B cell (primary cell): ENCODE measurements around the gene ABCC9. TPM values are rescaled to one million over a fixed set of nuclear protein-coding genes. Genes with fewer than 3 reads are reported as not detected.

Source experiments
- ATAC-seq: fragments of 200-7000 bp; cut with Tn5 transposase; one replicate; pipeline ENCODE4 v1.10.0; 2021; ENCODE audit warnings: low read depth, mild to moderate bottlenecking, moderate number of reproducible peaks, moderate library complexity
- CTCF ChIA-PET: fragments of 350-600 bp; sonication (Branson Sonifier 250); formaldehyde crosslinking; loops from one replicate; lab custom pipeline; 2021; ENCODE audit warnings: antibody characterized with exemption, inconsistent platforms; lab: Charles Lee
- POLR2A ChIA-PET: fragments of 350-600 bp; sonication (Branson Sonifier 250); formaldehyde crosslinking; loops from one replicate; lab custom pipeline; 2021; ENCODE audit warnings: antibody characterized with exemption; lab: Charles Lee
- DNase-seq: peaks from one replicate; pipeline ENCODE4 v3.0.0; 2013
- H2AFZ ChIP-seq: 2 replicates; pipeline ENCODE4 v1.6.1; 2012; ENCODE audit warnings: mild to moderate bottlenecking, low read depth, low read length; ENCODE audit not compliant: insufficient read depth, poor library complexity, severe bottlenecking
- H3K27ac ChIP-seq, 2 donors: 1 replicate in 1 of 2; 2 replicates in 1 of 2; pipeline ENCODE4 v1.5.1; 2012 to 2013; ENCODE audit warnings: low read length in 2 of 2, mild to moderate bottlenecking in 2 of 2, moderate library complexity in 1 of 2
- H3K27me3 ChIP-seq, 4 experiments: fragments of 200-600 bp in 1 of 4; sonication (generic) in 1 of 4; replicated peaks in 1 of 4; 1 replicate in 2 of 4; 2 replicates in 2 of 4; pipeline versions ENCODE4 v1.6.1 to v1.7.0; 2013 to 2016; ENCODE audit warnings: low read length in 3 of 4, mild to moderate bottlenecking in 2 of 4, mixed read lengths in 1 of 4, moderate library complexity in 1 of 4; ENCODE audit not compliant: insufficient read depth in 4 of 4, control insufficient read depth in 3 of 4; ENCODE audit errors: control extremely low read depth in 1 of 4
- H3K36me3 ChIP-seq, 2 experiments: replicated peaks in 1 of 2; 1 replicate in 1 of 2; 2 replicates in 1 of 2; pipeline versions ENCODE4 v1.6.1 to v1.7.1; 2013; ENCODE audit warnings: low read length in 1 of 2; ENCODE audit not compliant: insufficient read depth in 2 of 2, control insufficient read depth in 1 of 2; ENCODE audit errors: control extremely low read depth in 1 of 2, extremely low read depth in 1 of 2
- H3K4me1 ChIP-seq, 2 donors: fragments of 200-600 bp in 1 of 2; sonication (generic) in 1 of 2; 1 replicate in 1 of 2; 2 replicates in 1 of 2; pipeline versions ENCODE4 v1.5.1 to v1.6.1; 2013 to 2017; ENCODE audit warnings: low read length in 2 of 2; ENCODE audit not compliant: control insufficient read depth in 2 of 2, insufficient read depth in 2 of 2
- H3K4me2 ChIP-seq: replicated peaks from 2 replicates; pipeline ENCODE3; 2012; ENCODE audit warnings: mild to moderate bottlenecking, low read depth, low read length; ENCODE audit not compliant: poor library complexity, severe bottlenecking
- H3K4me3 ChIP-seq, 5 experiments: fragments of 200-600 bp in 1 of 5; sonication (generic) in 1 of 5; 1 replicate in 3 of 5; 2 replicates in 2 of 5; pipeline versions ENCODE4 v1.5.1 to v1.7.0; 2011 to 2016; ENCODE audit warnings: low read length in 4 of 5, mild to moderate bottlenecking in 4 of 5, low read depth in 2 of 5, control low read depth in 1 of 5, moderate library complexity in 1 of 5; ENCODE audit not compliant: insufficient read depth in 1 of 5; ENCODE audit errors: control extremely low read depth in 1 of 5, extremely low read depth in 1 of 5
- H3K79me2 ChIP-seq: fragments of 200-600 bp; sonication (generic); one replicate; pipeline ENCODE4 v1.6.0; 2016; ENCODE audit warnings: low read length; ENCODE audit not compliant: control insufficient read depth, insufficient read depth
- H3K9ac ChIP-seq: fragments of 200-600 bp; sonication (generic); 2 replicates; pipeline ENCODE4 v1.6.1; 2017; ENCODE audit warnings: mild to moderate bottlenecking, low read length, moderate library complexity
- H3K9me3 ChIP-seq, 3 donors: one replicate each; pipeline versions ENCODE4 v1.6.1 to v1.7.1; 2013; ENCODE audit warnings: low read length in 2 of 3; ENCODE audit not compliant: control insufficient read depth in 2 of 3, insufficient read depth in 1 of 3; ENCODE audit errors: control extremely low read depth in 1 of 3
- H4K20me1 ChIP-seq: 2 replicates; pipeline ENCODE4 v1.6.0; 2012; ENCODE audit warnings: mild to moderate bottlenecking, low read length; ENCODE audit not compliant: insufficient read depth, control insufficient read depth, poor library complexity, severe bottlenecking
- H3K27ac Mint-ChIP-seq: one replicate; pipeline ENCODE4 v1.8.0; 2021; ENCODE audit warnings: mixed read lengths
- H3K27me3 Mint-ChIP-seq: one replicate; pipeline ENCODE4 v1.8.0; 2021; ENCODE audit warnings: mixed read lengths
- H3K4me1 Mint-ChIP-seq: one replicate; pipeline ENCODE4 v1.8.0; 2021; ENCODE audit warnings: mixed read lengths
- H3K4me3 Mint-ChIP-seq: one replicate; pipeline ENCODE4 v1.8.0; 2021; ENCODE audit warnings: mixed read lengths
- H3K9me3 Mint-ChIP-seq: one replicate; pipeline ENCODE4 v1.8.0; 2022; ENCODE audit warnings: mixed read lengths; ENCODE audit not compliant: insufficient read depth
- CTCF ChIP-seq: fragments of 200-600 bp; IDR thresholded peaks from one replicate; pipeline ENCODE4 v1.8.0; 2022; ENCODE audit warnings: antibody characterized with exemption, mild to moderate bottlenecking
- EZH2 ChIP-seq: IDR thresholded peaks from 2 replicates; pipeline ENCODE4 v1.6.1; 2012; ENCODE audit warnings: borderline replicate concordance, low read depth, mild to moderate bottlenecking, moderate library complexity, low read length; ENCODE audit not compliant: insufficient read depth, poor library complexity, severe bottlenecking
- WGBS: methylation state at CpG from one replicate; pipeline ENCODE4 v1.1.5; 2013; ENCODE audit warnings: missing lambda C conversion rate; ENCODE audit not compliant: insufficient coverage; 5-methylcytosine and 5-hydroxymethylcytosine counted together
- intact Hi-C: fragments of 100-400 bp; cut with micrococcal nuclease; formaldehyde crosslinking; loops from one replicate; pipeline ENCODE4 v1.10.0; 2022
- polyA plus RNA-seq: library from polyadenylated mRNA; depleted of rRNA; stranded (reverse); fragments of >200 nt; gene quantifications from 2 replicates; pipeline ENCODE4 v1.2.3, GENCODE V29; 2012
- total RNA-seq, 2 donors: library from RNA; stranded (reverse); fragments of 120-200 nt in 1 of 2; gene quantifications; 1 replicate in 1 of 2; 2 replicates in 1 of 2; pipeline versions ENCODE4 v1.2.3 to v1.2.4, GENCODE V29; 2013 to 2022

Gene ABCC9
- total and polyA plus RNA-seq, 2 donors (not counting 1 experiment from before 2014, with no cell fraction given): not detected

GRCh38 chr12:21973221-21973620 lies 32.0 kb upstream of the ABCC9 start:
- no peak overlapping the region for H3K27ac Mint-ChIP-seq
- CTCF ChIA-PET: no interaction called here
- POLR2A ChIA-PET: no interaction called here
- Histone ChIP-seq H3K27ac (no peak overlapping the region), H3K79me2 (no peaks in the 10 kb centered on the region), H3K27me3 (no peaks in the 10 kb centered on the region), H3K4me3 (no peak overlapping the region), H3K36me3 (no peaks in the 10 kb centered on the region), H3K9ac (no peak overlapping the region), H3K4me2 (no peak overlapping the region), H3K4me1 (no peaks in the 10 kb centered on the region), H4K20me1 (no peaks in the 10 kb centered on the region), H3K9me3 (no peaks in the 10 kb centered on the region), H2AFZ (no peak overlapping the region)
- intact Hi-C loops: no loop called here
- ATAC-seq (no peak), DNase-seq (no peak)
- H3K27me3 Mint-ChIP-seq: no peaks in the 10 kb centered on the region
- peaks cover 2% of the 10 kb centered on the region for H3K9me3 Mint-ChIP-seq
- no peak overlapping the region for H3K4me3 Mint-ChIP-seq
- H3K4me1 Mint-ChIP-seq: no peaks in the 10 kb centered on the region
- TF ChIP-seq CTCF: no peak
- no peak for TF ChIP-seq EZH2

- Histone ChIP-seq H3K79me2 (no peaks in the 10 kb centered on the region), H2AFZ (no peak overlapping the region), H4K20me1 (no peaks in the 10 kb centered on the region), H3K4me1 (no peaks in the 10 kb centered on the region), H3K4me2 (no peak overlapping the region), H3K27ac (no peak overlapping the region), H3K36me3 (no peaks in the 10 kb centered on the region), H3K4me3 (no peak overlapping the region), H3K27me3 (no peaks in the 10 kb centered on the region), H3K9me3 (no peaks in the 10 kb centered on the region), H3K9ac (no peak overlapping the region)
- DNase-seq (no peak), ATAC-seq (no peak)
- TF ChIP-seq EZH2 (no peak), CTCF (no peak)
- H3K4me1 Mint-ChIP-seq: no peaks in the 10 kb centered on the region
- CTCF ChIA-PET: no interaction called here
- H3K4me3 Mint-ChIP-seq: no peak overlapping the region
- intact Hi-C loops: no loop called here
- POLR2A ChIA-PET: no interaction called here
- peaks cover 6% of the 10 kb centered on the region for H3K9me3 Mint-ChIP-seq
- no peaks in the 10 kb centered on the region for H3K27me3 Mint-ChIP-seq
- no peak overlapping the region for H3K27ac Mint-ChIP-seq
- WGBS: 94% methylated on average over 3 of the region's 4 CpGs
Measured at GRCh38 chr12:21972055-21972454, 30.8 kb upstream of the ABCC9 start.
